ENCODE results near the gene TENM3. TPM values are rescaled to one million over a fixed set of nuclear protein-coding genes. Genes with fewer than 3 reads are reported as not detected.

Gene TENM3
- polyA plus RNA-seq, 1 of the 3 experiments (the other 2 are of a cell fraction), result 10.4 TPM

- H3F3A ChIP-seq (replicated peaks; ENCODE audit: insufficient read depth), result no peaks in the 10 kb centered on the region
- no peaks in the 10 kb centered on the region for H4K20me1 ChIP-seq (ENCODE audit: insufficient read depth)
- POLR2A ChIA-PET, result interaction anchor here (0.6 to 0.9 kb wide), 3 partner anchors 148 to 357 kb away, joined by 3 read pairs; no protein-coding TSS in a partner anchor
- H3K36me3 ChIP-seq (replicated peaks in 1 of 2; ENCODE audit: control insufficient read depth in 1 of 2, insufficient read depth in 2 of 2, low read length in 1 of 2), result peaks cover 0 to 6% of the 10 kb centered on the region in 2 experiments
- H3K27ac ChIP-seq (ENCODE audit: low read depth in 2 of 2, low read length in 1 of 2), result no peak overlapping the region
- H3K4me2 ChIP-seq, result no peak overlapping the region
- no peaks in the 10 kb centered on the region for H3K27me3 ChIP-seq (ENCODE audit: insufficient read depth)
- CTCF ChIA-PET, result interaction anchor here (0.6 to 1.3 kb wide), 3 partner anchors 16 to 115 kb away, joined by 3 read pairs; no protein-coding TSS in a partner anchor
- WGBS (ENCODE audit: low lambda C conversion rate), result 91% methylated on average over 9 of the region's 9 CpGs
- H3K4me3 ChIP-seq (ENCODE audit: low read depth in 2 of 2, low read length in 1 of 2), result no peak overlapping the region
- H3K79me2 ChIP-seq (ENCODE audit: insufficient read depth), result no peaks in the 10 kb centered on the region
- H3K4me1 ChIP-seq (ENCODE audit: control insufficient read depth in 1 of 2, insufficient read depth in 2 of 2, low read depth in 1 of 2, low read length in 1 of 2), result peaks cover 0 to 2% of the 10 kb centered on the region in 2 experiments; a peak in 1 of 4 replicates
- H2AFZ ChIP-seq (ENCODE audit: low read depth), result no peak overlapping the region
- no peak overlapping the region for H3K9ac ChIP-seq
- TF ChIP-seq POLR2AphosphoS5 (IDR thresholded peaks at IDR 0.05; ENCODE audit: low read depth, low read length) (no peak), TCF12 (IDR thresholded peaks at IDR 0.05) (no peak), SMC3 (IDR thresholded peaks at IDR 0.05; ENCODE audit: low read depth, low read length) (no peak), EP300 (IDR thresholded peaks at IDR 0.05; ENCODE audit: borderline replicate concordance in 1 of 2, low read depth in 1 of 2, low read length in 1 of 2) (no peak), TEAD4 (IDR thresholded peaks at IDR 0.05; ENCODE audit: borderline replicate concordance, insufficient read depth) (no peak), CHD2 (IDR thresholded peaks at IDR 0.05; ENCODE audit: low read length, partially characterized antibody) (no peak), NRF1 (IDR thresholded peaks at IDR 0.05; ENCODE audit: low read depth, low read length) (no peak), MEF2A (IDR thresholded peaks at IDR 0.05; ENCODE audit: borderline replicate concordance, low read depth) (no peak)
- H3K9me2 ChIP-seq, result no peaks in the 10 kb centered on the region
- H3K9me3 ChIP-seq, result no peaks in the 10 kb centered on the region
- no peak for DNase-seq
Measured at GRCh38 chr4:182805321-182805720, 562.1 kb downstream of the TENM3 start.

- no peak overlapping the region for H3K9ac ChIP-seq
- no peaks in the 10 kb centered on the region for H3K9me2 ChIP-seq
- POLR2A ChIA-PET, result interaction anchor here (0.6 to 0.9 kb wide), 3 partner anchors 148 to 358 kb away, joined by 3 read pairs; no protein-coding TSS in a partner anchor
- no peaks in the 10 kb centered on the region for H3K27me3 ChIP-seq (ENCODE audit: insufficient read depth)
- H4K20me1 ChIP-seq (ENCODE audit: insufficient read depth), result no peaks in the 10 kb centered on the region
- H3F3A ChIP-seq (replicated peaks; ENCODE audit: insufficient read depth), result no peaks in the 10 kb centered on the region
- no peak overlapping the region for H2AFZ ChIP-seq (ENCODE audit: low read depth)
- CTCF ChIA-PET, result interaction anchor here (0.6 to 1.3 kb wide), 3 partner anchors 17 to 116 kb away, joined by 3 read pairs; no protein-coding TSS in a partner anchor
- H3K4me3 ChIP-seq (ENCODE audit: low read depth in 2 of 2, low read length in 1 of 2), result no peak overlapping the region
- no peak for DNase-seq
- H3K36me3 ChIP-seq (replicated peaks in 1 of 2; ENCODE audit: control insufficient read depth in 1 of 2, insufficient read depth in 2 of 2, low read length in 1 of 2), result peaks cover 0 to 1% of the 10 kb centered on the region in 2 experiments
- H3K79me2 ChIP-seq (ENCODE audit: insufficient read depth), result no peaks in the 10 kb centered on the region
- 73% methylated on average over 13 of the region's 13 CpGs for WGBS (ENCODE audit: low lambda C conversion rate)
- TF ChIP-seq USF2 (IDR thresholded peaks at IDR 0.05; ENCODE audit: borderline replicate concordance, low read depth, low read length) (no peak), CHD2 (IDR thresholded peaks at IDR 0.05; ENCODE audit: low read length, partially characterized antibody) (no peak), JUND (IDR thresholded peaks at IDR 0.05) (no peak)
- H3K9me3 ChIP-seq, result no peaks in the 10 kb centered on the region
- peaks cover 0 to 2% of the 10 kb centered on the region in 2 experiments; a peak in 1 of 4 replicates for H3K4me1 ChIP-seq (ENCODE audit: control insufficient read depth in 1 of 2, insufficient read depth in 2 of 2, low read depth in 1 of 2, low read length in 1 of 2)
- no peak overlapping the region for H3K27ac ChIP-seq (ENCODE audit: low read depth in 2 of 2, low read length in 1 of 2)
- H3K4me2 ChIP-seq, result no peak overlapping the region
Measured at GRCh38 chr4:182805750-182806149, 562.5 kb downstream of the TENM3 start.
